PC-3 (cell line): ENCODE results near the gene ADGRG6. TPM values are rescaled to one million over a fixed set of nuclear protein-coding genes. Genes with fewer than 3 reads are reported as not detected.

Experiments used
- ATAC-seq: fragments of 200-7000 bp; cut with Tn5 transposase; 2 replicates; pipeline ENCODE4 v1.9.1; 2020; ENCODE audit warnings: mild to moderate bottlenecking, moderate library complexity
- BruUV-seq: library from RNA; stranded (reverse); fragments of 400-500 nt; replicated peaks from 2 replicates; lab custom pipeline; 2021; lab: Mats Ljungman, UMichigan
- CTCF ChIA-PET: fragments of 300-600 bp; sonication (Branson Sonifier 250); formaldehyde crosslinking; loops from one replicate; lab custom pipeline; 2022; ENCODE audit warnings: antibody characterized with exemption; lab: Charles Lee
- POLR2A ChIA-PET: fragments of 300-600 bp; sonication (Branson Sonifier 250); formaldehyde crosslinking; loops from one replicate; lab custom pipeline; 2022; ENCODE audit warnings: antibody characterized with exemption; ENCODE audit not compliant: unreplicated experiment; lab: Charles Lee
- DNase-seq: peaks from one replicate; pipeline ENCODE4 v3.0.0-alpha.2; 2015
- H2AFZ ChIP-seq: fragments of 300-600 bp; sonication (generic); 2 replicates; pipeline ENCODE4 v1.6.0; 2016; ENCODE audit warnings: antibody characterized with exemption, low read length
- H3F3A ChIP-seq: fragments of 300-600 bp; sonication (generic); one replicate; pipeline ENCODE4 v1.6.0; 2017; ENCODE audit warnings: antibody characterized with exemption, low read length, control low read depth, mild to moderate bottlenecking; ENCODE audit not compliant: unreplicated experiment
- H3K27ac ChIP-seq: fragments of 300-600 bp; sonication (generic); 2 replicates; pipeline ENCODE4 v1.5.1; 2016; ENCODE audit warnings: mild to moderate bottlenecking, low read length
- H3K27me3 ChIP-seq: fragments of 300-600 bp; sonication (generic); 2 replicates; pipeline ENCODE4 v1.6.1; 2016; ENCODE audit warnings: low read length, mixed read lengths
- H3K36me3 ChIP-seq: fragments of 300-600 bp; sonication (generic); 2 replicates; pipeline ENCODE4 v1.6.1; 2016; ENCODE audit warnings: low read depth, mixed run types, low read length, mixed read lengths
- H3K4me1 ChIP-seq: fragments of 300-600 bp; sonication (generic); 2 replicates; pipeline ENCODE4 v1.5.1; 2016; ENCODE audit warnings: low read length; ENCODE audit not compliant: insufficient read depth
- H3K4me2 ChIP-seq: fragments of 300-600 bp; sonication (generic); 2 replicates; pipeline ENCODE4 v1.6.0; 2016; ENCODE audit warnings: low read length
- H3K4me3 ChIP-seq: fragments of 300-600 bp; sonication (generic); 2 replicates; pipeline ENCODE4 v1.5.1; 2016; ENCODE audit warnings: mild to moderate bottlenecking, low read length, mixed read lengths
- H3K79me2 ChIP-seq: fragments of 300-600 bp; sonication (generic); 2 replicates; pipeline ENCODE4 v1.6.1; 2017; ENCODE audit warnings: low read length, mixed read lengths
- H3K9ac ChIP-seq: fragments of 300-600 bp; sonication (generic); 2 replicates; pipeline ENCODE4 v1.6.0; 2016; ENCODE audit warnings: mild to moderate bottlenecking, low read length
- H3K9me2 ChIP-seq: fragments of 300-600 bp; sonication (generic); replicated peaks from 2 replicates; pipeline ENCODE4 v1.6.1; 2016; ENCODE audit warnings: mixed run types, low read length, mixed read lengths
- H3K9me3 ChIP-seq: fragments of 300-600 bp; sonication (generic); 2 replicates; pipeline ENCODE4 v1.6.1; 2016; ENCODE audit warnings: low read length, mixed read lengths
- H4K20me1 ChIP-seq: fragments of 300-600 bp; sonication (generic); 2 replicates; pipeline ENCODE4 v1.6.1; 2016; ENCODE audit warnings: low read length, mixed read lengths
- CTCF ChIP-seq: fragments of 300-600 bp; sonication (generic); conservative IDR thresholded peaks from 2 replicates; pipeline ENCODE4 v1.5.1; 2017; ENCODE audit warnings: antibody characterized with exemption, low read depth, mild to moderate bottlenecking, low read length
- EZH2 ChIP-seq: fragments of 300-600 bp; sonication (generic); IDR thresholded peaks from one replicate; pipeline ENCODE4 v1.6.1; 2017; ENCODE audit warnings: antibody characterized with exemption, mild to moderate bottlenecking, low read length; ENCODE audit not compliant: unreplicated experiment
- EZH2phosphoT487 ChIP-seq: fragments of 300-600 bp; sonication (generic); IDR thresholded peaks from 2 replicates; pipeline ENCODE4 v1.6.1; 2018; ENCODE audit warnings: mild to moderate bottlenecking, antibody characterized with exemption, low read length, borderline replicate concordance
- intact Hi-C: fragments of 100-400 bp; cut with micrococcal nuclease; formaldehyde crosslinking; loops from 2 replicates; pipeline ENCODE4 v1.9.0; 2023
- total RNA-seq: library from RNA; depleted of rRNA; stranded (reverse); fragments of >200 nt; gene quantifications from 2 replicates; pipeline ENCODE4 v1.2.3, GENCODE V29; 2014

Gene ADGRG6
- total RNA-seq, 1 experiment from 2014 or later: 73.2 TPM

- H3K9ac ChIP-seq: no peak overlapping the region
- no peak for TF ChIP-seq EZH2phosphoT487
- TF ChIP-seq CTCF: no peak
- no peak for TF ChIP-seq EZH2
- peaks cover 34% of the 10 kb centered on the region for H3K4me1 ChIP-seq
- H2AFZ ChIP-seq: no peak overlapping the region
- intact Hi-C loops: no loop called here
- H4K20me1 ChIP-seq: no peaks in the 10 kb centered on the region
- H3K9me3 ChIP-seq: no peaks in the 10 kb centered on the region
- no peaks in the 10 kb centered on the region for H3K27me3 ChIP-seq
- ChIA-PET POLR2A (interaction anchor here (0.7 kb wide), 1 partner anchor 256 kb away, joined by 5 read pairs; no protein-coding TSS in a partner anchor), CTCF (no interaction called here)
- BruUV-seq: no TSS peak
- no peak for DNase-seq
- ATAC-seq: no peak
- no peak overlapping the region for H3K4me3 ChIP-seq
- no peaks in the 10 kb centered on the region for H3K79me2 ChIP-seq
- H3K4me2 ChIP-seq: peak overlapping the region; percentile 56; the same call in 1 of the 2 replicates
- H3K27ac ChIP-seq: peak overlapping the region; percentile 67
- no peaks in the 10 kb centered on the region for H3F3A ChIP-seq
- no peaks in the 10 kb centered on the region for H3K9me2 ChIP-seq
- H3K36me3 ChIP-seq: peaks cover 50% of the 10 kb centered on the region; the same call in 1 of the 2 replicates
Measured at GRCh38 chr6:142412241-142412640, 110.4 kb downstream of the ADGRG6 start.

GRCh38 chr6:142412658-142413057, 110.9 kb downstream of the ADGRG6 start:
- no TSS peak for BruUV-seq
- Histone ChIP-seq H3F3A (no peaks in the 10 kb centered on the region), H3K9me2 (no peaks in the 10 kb centered on the region), H3K36me3 (peaks cover 51% of the 10 kb centered on the region), H3K27me3 (no peaks in the 10 kb centered on the region), H3K4me2 (peak overlapping the region; percentile 56), H2AFZ (no peak overlapping the region), H3K79me2 (no peaks in the 10 kb centered on the region), H4K20me1 (no peaks in the 10 kb centered on the region), H3K4me3 (no peak overlapping the region), H3K27ac (peak overlapping the region; percentile 67), H3K4me1 (peaks cover 34% of the 10 kb centered on the region), H3K9ac (no peak overlapping the region), H3K9me3 (no peaks in the 10 kb centered on the region)
- intact Hi-C loops: no loop called here
- ChIA-PET CTCF (no interaction called here), POLR2A (interaction anchor here (0.7 kb wide), 1 partner anchor 256 kb away, joined by 5 read pairs; no protein-coding TSS in a partner anchor)
- ATAC-seq: no peak
- TF ChIP-seq EZH2: no peak
- TF ChIP-seq CTCF: no peak
- TF ChIP-seq EZH2phosphoT487: no peak
- DNase-seq: peak; percentile 15

GRCh38 chr6:142413111-142413510, 111.3 kb downstream of the ADGRG6 start:
- Histone ChIP-seq H3K9ac (no peak overlapping the region), H3K4me2 (peak overlapping the region; percentile 56), H3K79me2 (no peaks in the 10 kb centered on the region), H3K9me3 (no peaks in the 10 kb centered on the region), H3K27me3 (no peaks in the 10 kb centered on the region), H3K4me1 (peaks cover 34% of the 10 kb centered on the region), H3K36me3 (peaks cover 49% of the 10 kb centered on the region), H3K4me3 (no peak overlapping the region), H3K27ac (peak overlapping the region; percentile 67), H2AFZ (no peak overlapping the region), H3F3A (no peaks in the 10 kb centered on the region), H3K9me2 (no peaks in the 10 kb centered on the region), H4K20me1 (no peaks in the 10 kb centered on the region)
- BruUV-seq: no TSS peak
- POLR2A ChIA-PET: interaction anchor here (0.7 kb wide), 1 partner anchor 256 kb away, joined by 5 read pairs; no protein-coding TSS in a partner anchor
- CTCF ChIA-PET: no interaction called here
- TF ChIP-seq EZH2phosphoT487: no peak
- no peak for TF ChIP-seq CTCF
- TF ChIP-seq EZH2: no peak
- ATAC-seq (no peak), DNase-seq (no peak)
- intact Hi-C loops: no loop called here
